ENCODE measurements around the gene POLA1.
A peak's percentile ranks its signal among the peaks of the same experiment; 100 is the strongest.

POLA1 gene

DNA sequence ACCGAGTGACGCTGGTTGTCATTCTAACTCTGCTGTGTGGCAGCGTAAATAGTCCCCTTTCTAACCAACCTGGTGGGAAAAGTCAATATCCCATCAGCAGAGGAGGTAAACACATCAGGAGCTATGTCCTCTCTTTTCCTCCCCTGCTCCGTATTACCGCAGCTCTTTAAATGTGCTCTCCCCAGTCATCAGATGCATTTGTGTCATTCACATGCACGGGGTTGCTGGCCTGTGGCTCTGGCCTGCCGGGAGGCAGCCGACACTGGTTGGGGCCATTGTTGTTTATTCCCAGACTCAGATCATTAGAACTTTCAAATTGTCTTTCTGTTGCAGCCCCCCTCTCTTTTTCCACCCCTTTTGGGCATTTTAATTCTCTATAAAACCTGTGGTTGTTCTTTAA lies 300.2 kb downstream of the POLA1 start:
- WGBS (ENCODE audit: insufficient coverage) = 56% methylated on average over 8 of the region's 8 CpGs
- H3K27ac ChIP-seq (ENCODE audit: insufficient read depth in 1 of 2, low read depth in 1 of 2, low read length in 2 of 2, poor library complexity in 1 of 2, severe bottlenecking in 2 of 2) = no peak overlapping the region
- H3K9me3 ChIP-seq (ENCODE audit: control extremely low read depth in 1 of 5, control insufficient read depth in 4 of 5, insufficient read depth in 2 of 5, low read depth in 1 of 5, low read length in 4 of 5) = no peaks in the 10 kb centered on the region
- POLR2A ChIA-PET = no interaction called here
- H3K4me1 ChIP-seq (ENCODE audit: control extremely low read depth in 1 of 4, control insufficient read depth in 4 of 4, insufficient read depth in 4 of 4, low read length in 3 of 4) = no peaks in the 10 kb centered on the region
- H3K4me3 ChIP-seq (ENCODE audit: control insufficient read depth in 1 of 7, extremely low read depth in 1 of 7, insufficient read depth in 4 of 7, low read depth in 2 of 7, low read length in 6 of 7) = no peak overlapping the region
- CTCF ChIA-PET = no interaction called here
- peaks cover 0 to 25% (median 0%) of the 10 kb centered on the region in 5 experiments for H3K27me3 ChIP-seq (replicated peaks in 2 of 5; ENCODE audit: control insufficient read depth in 4 of 5, insufficient read depth in 5 of 5, low read length in 4 of 5)
- peaks cover 0 to 4% (median 0%) of the 10 kb centered on the region in 4 experiments for H3K36me3 ChIP-seq (ENCODE audit: control insufficient read depth in 4 of 4, insufficient read depth in 4 of 4, low read length in 3 of 4)
- no peak for DNase-seq

DNA sequence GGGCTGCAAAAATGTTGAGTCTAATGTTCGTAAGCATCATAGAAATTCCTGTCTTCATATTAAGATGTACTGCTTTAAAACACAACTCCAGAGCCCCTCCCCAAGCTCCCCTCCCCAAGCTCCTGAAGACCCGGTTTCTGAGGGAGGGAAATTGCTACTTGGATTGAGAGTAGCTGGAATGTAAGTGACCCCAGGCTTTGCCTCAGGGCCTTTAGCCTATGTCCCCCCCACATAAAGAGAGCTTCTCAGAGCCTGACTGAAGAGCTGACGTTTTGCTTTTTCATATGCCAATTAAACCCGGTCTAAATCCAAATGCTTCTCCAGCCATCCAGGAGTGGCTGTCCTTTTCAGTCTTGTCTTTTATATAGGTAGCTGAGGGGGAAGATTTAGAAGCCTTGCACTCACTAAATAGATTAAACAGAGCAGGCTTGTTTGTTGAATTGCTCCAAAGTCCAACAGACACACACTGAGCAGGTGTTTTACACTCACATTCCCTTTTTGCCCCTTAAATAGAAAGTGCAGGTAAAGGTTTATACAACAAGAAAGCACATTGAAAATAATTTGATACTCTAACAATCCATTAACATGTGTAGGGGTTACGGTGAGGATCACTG lies 302.5 kb downstream of the POLA1 start:
- H3K9me3 ChIP-seq (ENCODE audit: control extremely low read depth in 1 of 5, control insufficient read depth in 4 of 5, insufficient read depth in 2 of 5, low read depth in 1 of 5, low read length in 4 of 5) = no peaks in the 10 kb centered on the region
- POLR2A ChIA-PET = no interaction called here
- DNase-seq = no peak
- no peak overlapping the region for H3K27ac ChIP-seq (ENCODE audit: insufficient read depth in 1 of 2, low read depth in 1 of 2, low read length in 2 of 2, poor library complexity in 1 of 2, severe bottlenecking in 2 of 2)
- H3K4me1 ChIP-seq (ENCODE audit: control extremely low read depth in 1 of 4, control insufficient read depth in 4 of 4, insufficient read depth in 4 of 4, low read length in 3 of 4) = no peaks in the 10 kb centered on the region
- H3K4me3 ChIP-seq (ENCODE audit: control insufficient read depth in 1 of 7, extremely low read depth in 1 of 7, insufficient read depth in 4 of 7, low read depth in 2 of 7, low read length in 6 of 7) = no peak overlapping the region
- CTCF ChIA-PET = no interaction called here
- peaks cover 0 to 42% (median 0%) of the 10 kb centered on the region in 5 experiments for H3K27me3 ChIP-seq (replicated peaks in 2 of 5; ENCODE audit: control insufficient read depth in 4 of 5, insufficient read depth in 5 of 5, low read length in 4 of 5)
- no CpG with 5 or more reads among the region's 5 CpGs for WGBS (ENCODE audit: insufficient coverage)
- H3K36me3 ChIP-seq (ENCODE audit: control insufficient read depth in 4 of 4, insufficient read depth in 4 of 4, low read length in 3 of 4) = peaks cover 0 to 4% (median 0%) of the 10 kb centered on the region in 4 experiments

DNA sequence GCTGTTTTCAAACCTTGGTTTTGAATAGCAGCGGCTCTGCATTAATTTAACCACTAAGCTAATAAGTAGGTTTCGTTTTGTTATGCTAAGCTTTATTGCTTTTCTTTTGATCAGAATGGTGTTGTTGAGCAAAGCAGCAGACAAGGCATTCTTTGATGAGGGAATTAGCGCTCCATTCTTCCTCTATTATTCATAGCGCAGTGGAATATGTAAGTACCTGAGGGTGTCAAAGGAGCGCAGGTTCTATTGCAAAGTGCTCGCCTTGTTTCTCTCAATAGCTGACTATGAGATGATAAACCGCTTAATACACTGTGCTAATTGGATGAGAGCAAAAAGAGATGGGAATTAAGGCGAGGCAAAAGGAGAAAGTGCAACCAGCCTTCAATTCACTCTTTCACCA lies 305.8 kb downstream of the POLA1 start:
- Histone ChIP-seq H3K36me3 (ENCODE audit: control insufficient read depth in 4 of 4, insufficient read depth in 4 of 4, low read length in 3 of 4) (peaks cover 0 to 4% (median 0%) of the 10 kb centered on the region in 4 experiments), H3K27ac (ENCODE audit: insufficient read depth in 1 of 2, low read depth in 1 of 2, low read length in 2 of 2, poor library complexity in 1 of 2, severe bottlenecking in 2 of 2) (no peak overlapping the region), H3K4me1 (ENCODE audit: control extremely low read depth in 1 of 4, control insufficient read depth in 4 of 4, insufficient read depth in 4 of 4, low read length in 3 of 4) (peaks cover 0 to 11% (median 3%) of the 10 kb centered on the region in 4 experiments), H3K4me3 (ENCODE audit: control insufficient read depth in 1 of 7, extremely low read depth in 1 of 7, insufficient read depth in 4 of 7, low read depth in 2 of 7, low read length in 6 of 7) (no peak overlapping the region), H3K9me3 (ENCODE audit: control extremely low read depth in 1 of 5, control insufficient read depth in 4 of 5, insufficient read depth in 2 of 5, low read depth in 1 of 5, low read length in 4 of 5) (peaks cover 0 to 3% (median 0%) of the 10 kb centered on the region in 5 experiments), H3K27me3 (replicated peaks in 2 of 5; ENCODE audit: control insufficient read depth in 4 of 5, insufficient read depth in 5 of 5, low read length in 4 of 5) (peaks cover 0 to 62% (median 18%) of the 10 kb centered on the region in 5 experiments)
- ChIA-PET POLR2A (interaction anchor here (0.5 kb wide), 1 partner anchor 144 kb away, joined by 3 read pairs; no protein-coding TSS in a partner anchor), CTCF (no interaction called here)
- no peak for DNase-seq
- 39% methylated on average over 6 of the region's 8 CpGs for WGBS (ENCODE audit: insufficient coverage)

DNA sequence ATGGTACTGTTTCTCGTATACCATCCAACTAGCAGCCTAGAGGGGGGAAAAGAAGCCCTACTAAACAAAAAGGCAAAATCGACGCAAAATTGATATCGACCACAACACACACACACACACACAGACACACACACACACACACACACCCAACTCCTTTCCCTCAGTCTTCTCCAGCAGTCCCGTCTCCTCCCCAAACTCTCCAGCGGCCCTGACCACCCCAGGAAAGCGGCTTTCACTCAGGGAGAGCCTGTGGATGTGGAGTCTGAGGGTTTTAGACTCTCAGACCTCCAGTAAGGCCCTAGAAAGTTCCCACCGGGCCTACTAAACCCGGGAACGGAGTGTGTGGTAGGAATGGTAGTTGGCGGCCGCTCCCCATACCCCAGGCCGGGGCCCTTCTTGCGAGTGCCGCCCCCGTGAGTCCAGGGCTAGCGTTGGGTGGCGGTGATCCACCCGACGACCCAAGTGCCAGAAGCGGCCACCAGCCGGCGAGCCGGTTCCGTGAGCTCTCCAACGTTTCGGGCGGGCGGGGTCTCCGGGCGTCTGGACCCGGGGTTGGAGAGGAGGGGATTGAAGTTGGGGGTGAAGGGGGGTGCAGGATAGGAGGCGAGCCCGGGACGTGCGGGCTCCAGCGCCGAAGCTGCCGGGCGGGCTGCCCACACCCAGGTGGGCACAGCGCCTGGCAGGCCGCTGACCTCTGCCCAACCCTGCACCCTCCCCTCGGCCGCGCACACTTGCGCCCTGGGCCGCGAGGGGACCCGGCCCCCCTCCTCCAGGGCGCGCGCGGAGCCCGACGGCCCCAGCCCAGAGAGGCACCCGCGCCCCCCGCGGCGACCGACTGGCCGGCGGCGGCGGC lies 308.3 kb downstream of the POLA1 start:
- POLR2A ChIA-PET = no interaction called here

DNA sequence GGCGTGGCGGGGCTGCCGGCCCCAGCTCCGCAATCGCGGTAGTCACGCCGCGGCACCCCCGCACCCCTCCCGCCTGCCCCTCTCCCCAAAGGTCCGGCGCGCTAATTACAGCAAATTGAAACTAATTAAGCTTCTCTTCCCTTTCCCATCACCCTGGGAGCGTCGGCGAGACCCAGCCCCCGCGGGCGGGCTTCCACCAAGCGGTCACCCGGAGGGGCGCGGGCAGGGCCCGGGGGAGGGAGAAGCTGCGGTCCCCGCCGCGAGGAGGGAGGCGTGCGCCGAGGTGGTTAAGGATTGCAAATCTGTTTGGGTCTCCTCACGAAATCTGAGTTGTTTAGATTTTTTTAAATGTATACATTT lies 308.9 kb downstream of the POLA1 start:
- POLR2A ChIA-PET = no interaction called here
- H3K36me3 ChIP-seq (ENCODE audit: control insufficient read depth in 4 of 4, insufficient read depth in 4 of 4, low read length in 3 of 4) = no peaks in the 10 kb centered on the region
- H3K9me3 ChIP-seq (ENCODE audit: control extremely low read depth in 1 of 5, control insufficient read depth in 4 of 5, insufficient read depth in 2 of 5, low read depth in 1 of 5, low read length in 4 of 5) = peaks cover 0 to 3% (median 0%) of the 10 kb centered on the region in 5 experiments
- 0% methylated on average over 2 of the region's 33 CpGs for WGBS (ENCODE audit: insufficient coverage)
- H3K4me1 ChIP-seq (ENCODE audit: control extremely low read depth in 1 of 4, control insufficient read depth in 4 of 4, insufficient read depth in 4 of 4, low read length in 3 of 4) = peaks cover 0 to 20% (median 9%) of the 10 kb centered on the region in 4 experiments
- H3K27ac ChIP-seq (ENCODE audit: insufficient read depth in 1 of 2, low read depth in 1 of 2, low read length in 2 of 2, poor library complexity in 1 of 2, severe bottlenecking in 2 of 2) = no peak overlapping the region
- H3K4me3 ChIP-seq (ENCODE audit: control insufficient read depth in 1 of 7, extremely low read depth in 1 of 7, insufficient read depth in 4 of 7, low read depth in 2 of 7, low read length in 6 of 7) = peak overlapping the region in 3 of 7 experiments; percentile 32 to 58 (median 52)
- CTCF ChIA-PET = no interaction called here
- H3K27me3 ChIP-seq (replicated peaks in 2 of 5; ENCODE audit: control insufficient read depth in 4 of 5, insufficient read depth in 5 of 5, low read length in 4 of 5) = peaks cover 6 to 81% (median 35%) of the 10 kb centered on the region in 5 experiments
- no peak for DNase-seq

More for the DNA sequence above, 308.3 kb downstream of the POLA1 start:
- 32% methylated on average over 23 of the region's 65 CpGs for WGBS (ENCODE audit: insufficient coverage)
- peaks cover 0 to 20% (median 9%) of the 10 kb centered on the region in 4 experiments for H3K4me1 ChIP-seq (ENCODE audit: control extremely low read depth in 1 of 4, control insufficient read depth in 4 of 4, insufficient read depth in 4 of 4, low read length in 3 of 4)
- H3K27me3 ChIP-seq (replicated peaks in 2 of 5; ENCODE audit: control insufficient read depth in 4 of 5, insufficient read depth in 5 of 5, low read length in 4 of 5) = peaks cover 4 to 75% (median 34%) of the 10 kb centered on the region in 5 experiments
- H3K36me3 ChIP-seq (ENCODE audit: control insufficient read depth in 4 of 4, insufficient read depth in 4 of 4, low read length in 3 of 4) = peaks cover 0 to 2% (median 0%) of the 10 kb centered on the region in 4 experiments
- no peak overlapping the region for H3K27ac ChIP-seq (ENCODE audit: insufficient read depth in 1 of 2, low read depth in 1 of 2, low read length in 2 of 2, poor library complexity in 1 of 2, severe bottlenecking in 2 of 2)
- CTCF ChIA-PET = no interaction called here
- H3K9me3 ChIP-seq (ENCODE audit: control extremely low read depth in 1 of 5, control insufficient read depth in 4 of 5, insufficient read depth in 2 of 5, low read depth in 1 of 5, low read length in 4 of 5) = peaks cover 0 to 3% (median 0%) of the 10 kb centered on the region in 5 experiments
- no peak for DNase-seq
- H3K4me3 ChIP-seq (ENCODE audit: control insufficient read depth in 1 of 7, extremely low read depth in 1 of 7, insufficient read depth in 4 of 7, low read depth in 2 of 7, low read length in 6 of 7) = peak overlapping the region in 1 of 7 experiments; percentile 32

DNA sequence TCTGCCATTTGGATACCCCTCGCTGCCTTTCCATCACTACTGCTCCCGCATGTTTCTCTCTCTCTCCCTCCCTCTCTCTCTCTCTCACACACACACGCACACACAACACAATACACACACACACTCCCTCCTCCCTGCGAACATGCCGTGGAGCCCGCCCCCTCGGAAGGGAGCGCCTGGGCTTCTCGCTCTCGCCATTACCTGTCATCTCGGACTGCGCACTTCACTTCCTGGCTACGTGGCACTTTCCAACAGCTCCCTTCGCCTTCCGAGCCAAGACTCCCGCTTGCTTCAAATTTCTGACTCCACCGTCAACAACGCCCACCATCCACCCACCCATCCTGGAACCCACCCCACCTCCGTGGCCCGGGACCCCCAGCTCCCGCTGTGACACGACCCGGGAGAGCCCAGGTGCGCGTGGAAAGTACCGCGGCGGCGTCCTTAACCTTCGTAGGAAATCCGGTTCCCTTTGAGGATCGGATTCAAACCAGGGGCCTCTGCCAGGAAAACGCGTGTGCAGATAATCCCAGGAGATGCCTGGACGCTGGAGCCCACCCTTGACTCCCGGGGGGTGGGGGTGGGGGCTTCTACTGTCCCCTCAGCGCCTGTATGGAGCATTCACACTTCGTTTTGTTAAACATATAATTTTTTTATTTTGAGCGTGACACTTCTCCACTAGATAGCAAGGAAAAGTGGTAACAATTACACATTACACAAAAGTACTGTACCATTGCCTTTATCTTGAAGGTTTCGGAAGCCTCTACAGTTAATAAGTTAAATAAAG lies 309.5 kb downstream of the POLA1 start:
- ChIA-PET POLR2A (no interaction called here), CTCF (no interaction called here)
- no peak for DNase-seq
- H3K27ac ChIP-seq (ENCODE audit: insufficient read depth in 1 of 2, low read depth in 1 of 2, low read length in 2 of 2, poor library complexity in 1 of 2, severe bottlenecking in 2 of 2) = no peak overlapping the region
- no peaks in the 10 kb centered on the region for H3K36me3 ChIP-seq (ENCODE audit: control insufficient read depth in 4 of 4, insufficient read depth in 4 of 4, low read length in 3 of 4)
- peak overlapping the region in 3 of 7 experiments; percentile 32 to 58 (median 52) for H3K4me3 ChIP-seq (ENCODE audit: control insufficient read depth in 1 of 7, extremely low read depth in 1 of 7, insufficient read depth in 4 of 7, low read depth in 2 of 7, low read length in 6 of 7)
- WGBS (ENCODE audit: insufficient coverage) = 25% methylated on average over 31 of the region's 40 CpGs
- H3K27me3 ChIP-seq (replicated peaks in 2 of 5; ENCODE audit: control insufficient read depth in 4 of 5, insufficient read depth in 5 of 5, low read length in 4 of 5) = peaks cover 7 to 87% (median 41%) of the 10 kb centered on the region in 5 experiments
- H3K4me1 ChIP-seq (ENCODE audit: control extremely low read depth in 1 of 4, control insufficient read depth in 4 of 4, insufficient read depth in 4 of 4, low read length in 3 of 4) = peaks cover 0 to 20% (median 9%) of the 10 kb centered on the region in 4 experiments
- peaks cover 0 to 3% (median 0%) of the 10 kb centered on the region in 5 experiments for H3K9me3 ChIP-seq (ENCODE audit: control extremely low read depth in 1 of 5, control insufficient read depth in 4 of 5, insufficient read depth in 2 of 5, low read depth in 1 of 5, low read length in 4 of 5)

Measured in common myeloid progenitor, CD34-positive (primary cell).